HEK293 (cell line): ENCODE data around the gene CCDC63.

ENCODE experiments used
- CTCF ChIA-PET: fragments of 350-600 bp; formaldehyde crosslinking; extraction: SDS; loops from one replicate; lab custom pipeline; 2021; ENCODE audit warnings: antibody characterized with exemption; lab: Yijun Ruan, JAX
- POLR2A ChIA-PET: fragments of 300-600 bp; formaldehyde crosslinking; extraction: SDS; loops from one replicate; lab custom pipeline; 2020; ENCODE audit warnings: antibody characterized with exemption, inconsistent platforms; lab: Yijun Ruan, JAX
- H3K27ac ChIP-seq: fragments of 200-500 bp; sonication (Bioruptor generic); 2 replicates; pipeline ENCODE4 v1.5.1; 2014; ENCODE audit warnings: low read depth, low read length, control low read depth, inconsistent platforms; ENCODE audit errors: extremely low read depth
- H3K36me3 ChIP-seq, 2 experiments: fragments of 200-500 bp in 1 of 2; sonication (Bioruptor generic) in 1 of 2; 1 replicate in 1 of 2; 2 replicates in 1 of 2; pipeline ENCODE4 v1.5.1; 2014 to 2017; ENCODE audit warnings: inconsistent platforms in 2 of 2, low read length in 2 of 2; ENCODE audit not compliant: control insufficient read depth in 2 of 2, insufficient read depth in 1 of 2
- H3K4me1 ChIP-seq: fragments of 200-500 bp; sonication (Bioruptor generic); 2 replicates; pipeline ENCODE4 v1.5.1; 2014; ENCODE audit warnings: mild to moderate bottlenecking, low read length, inconsistent platforms; ENCODE audit not compliant: control insufficient read depth, insufficient read depth
- H3K4me3 ChIP-seq: 2 replicates; pipeline ENCODE4 v1.5.1; 2011; ENCODE audit warnings: low read depth, mild to moderate bottlenecking, control low read depth, low read length, moderate library complexity
- H3K9me3 ChIP-seq: fragments of 200-500 bp; sonication (Bioruptor generic); 2 replicates; pipeline ENCODE4 v1.5.1; 2014; ENCODE audit warnings: low read depth, low read length, inconsistent platforms; ENCODE audit not compliant: control insufficient read depth, insufficient read depth
- BCL11A ChIP-seq: fragments of 450-650 bp; formaldehyde crosslinking; IDR thresholded peaks from 2 replicates; pipeline ENCODE4 v1.5.1; 2016; ENCODE audit warnings: low read depth, missing biosample characterization, missing genetic modification characterization
- HOXD13 ChIP-seq: sonication (generic); formaldehyde crosslinking; IDR thresholded peaks from 2 replicates; pipeline ENCODE4 v1.8.0; 2022; ENCODE audit warnings: missing genetic modification reagents, borderline replicate concordance
- KLF1 ChIP-seq: fragments of 450-650 bp; formaldehyde crosslinking; IDR thresholded peaks from 2 replicates; pipeline ENCODE4 v1.5.1; 2016; ENCODE audit warnings: missing biosample characterization, missing genetic modification characterization
- KLF16 ChIP-seq: fragments of 450-650 bp; formaldehyde crosslinking; IDR thresholded peaks from 2 replicates; pipeline ENCODE4 v1.5.1; 2017; ENCODE audit warnings: missing biosample characterization, missing genetic modification characterization
- OVOL3 ChIP-seq: fragments of 450-650 bp; formaldehyde crosslinking; IDR thresholded peaks from 2 replicates; pipeline ENCODE4 v1.5.1; 2016; ENCODE audit warnings: missing biosample characterization, missing genetic modification characterization
- SCRT1 ChIP-seq: fragments of 450-650 bp; formaldehyde crosslinking; IDR thresholded peaks from 2 replicates; pipeline ENCODE4 v1.5.1; 2016; ENCODE audit warnings: missing biosample characterization, missing genetic modification characterization, borderline replicate concordance
- SP3 ChIP-seq: fragments of 450-650 bp; formaldehyde crosslinking; IDR thresholded peaks from 2 replicates; pipeline ENCODE4 v1.5.1; 2016; ENCODE audit warnings: missing biosample characterization, missing genetic modification characterization
- ZNF146 ChIP-seq: fragments of 450-650 bp; formaldehyde crosslinking; IDR thresholded peaks from 2 replicates; pipeline ENCODE4 v1.5.1; 2016; ENCODE audit warnings: missing biosample characterization, missing genetic modification characterization
- ZNF184 ChIP-seq: fragments of 450-650 bp; IDR thresholded peaks from 2 replicates; pipeline ENCODE4 v1.5.1; 2018; ENCODE audit warnings: missing biosample characterization, mild to moderate bottlenecking, missing genetic modification characterization
- ZNF223 ChIP-seq: fragments of 450-650 bp; formaldehyde crosslinking; IDR thresholded peaks from 2 replicates; pipeline ENCODE4 v1.5.1; 2016; ENCODE audit warnings: missing biosample characterization, missing genetic modification characterization
- ZNF311 ChIP-seq: fragments of 450-650 bp; formaldehyde crosslinking; IDR thresholded peaks from 2 replicates; pipeline ENCODE4 v1.5.1; 2017; ENCODE audit warnings: missing biosample characterization, missing genetic modification characterization, borderline replicate concordance
- ZNF521 ChIP-seq: fragments of 450-650 bp; formaldehyde crosslinking; IDR thresholded peaks from 2 replicates; pipeline ENCODE4 v1.5.1; 2017; ENCODE audit warnings: missing biosample characterization, mild to moderate bottlenecking, missing genetic modification characterization
- ZNF544 ChIP-seq: fragments of 450-650 bp; formaldehyde crosslinking; IDR thresholded peaks from 2 replicates; pipeline ENCODE4 v1.5.0; 2017; ENCODE audit warnings: missing biosample characterization, missing genetic modification characterization
- ZNF560 ChIP-seq: fragments of 450-650 bp; formaldehyde crosslinking; IDR thresholded peaks from 2 replicates; pipeline ENCODE4 v1.5.1; 2017; ENCODE audit warnings: missing biosample characterization, missing genetic modification characterization, borderline replicate concordance
- ZNF596 ChIP-seq: fragments of 450-650 bp; IDR thresholded peaks from 2 replicates; pipeline ENCODE4 v1.5.0; 2018; ENCODE audit warnings: missing biosample characterization, mild to moderate bottlenecking, missing genetic modification characterization, moderate library complexity
- ZNF600 ChIP-seq: fragments of 450-650 bp; formaldehyde crosslinking; IDR thresholded peaks from 2 replicates; pipeline ENCODE4 v1.5.1; 2016; ENCODE audit warnings: missing biosample characterization, missing genetic modification characterization
- ZNF621 ChIP-seq: fragments of 450-650 bp; formaldehyde crosslinking; IDR thresholded peaks from 2 replicates; pipeline ENCODE4 v1.5.1; 2017; ENCODE audit warnings: missing biosample characterization, missing genetic modification characterization
- ZNF629 ChIP-seq: fragments of 450-650 bp; formaldehyde crosslinking; IDR thresholded peaks from 2 replicates; pipeline ENCODE4 v1.5.1; 2017; ENCODE audit warnings: missing biosample characterization, missing genetic modification characterization
- ZNF791 ChIP-seq: fragments of 450-650 bp; formaldehyde crosslinking; IDR thresholded peaks from 2 replicates; pipeline ENCODE4 v1.5.1; 2016; ENCODE audit warnings: missing biosample characterization, missing genetic modification characterization
- TF ChIP-seq, protein P1 (sequence below): fragments of 450-650 bp; formaldehyde crosslinking; IDR thresholded peaks from 2 replicates; pipeline ENCODE4 v1.5.1; 2016; ENCODE audit warnings: missing biosample characterization, missing genetic modification characterization
- TF ChIP-seq, protein P2 (sequence below): fragments of 450-650 bp; IDR thresholded peaks from 2 replicates; pipeline ENCODE4 v1.5.1; 2018; ENCODE audit warnings: missing biosample characterization, mild to moderate bottlenecking, missing genetic modification characterization
- TF ChIP-seq, protein P3 (sequence below): fragments of 450-650 bp; formaldehyde crosslinking; IDR thresholded peaks from 2 replicates; pipeline ENCODE4 v1.5.1; 2016; ENCODE audit warnings: missing biosample characterization, missing genetic modification characterization, borderline replicate concordance
- TF ChIP-seq, protein P4 (sequence below): fragments of 450-650 bp; formaldehyde crosslinking; IDR thresholded peaks from 2 replicates; pipeline ENCODE4 v1.5.1; 2016; ENCODE audit warnings: missing biosample characterization, missing genetic modification characterization
- TF ChIP-seq, protein P5 (sequence below): fragments of 450-650 bp; formaldehyde crosslinking; IDR thresholded peaks from 2 replicates; pipeline ENCODE4 v1.5.1; 2017; ENCODE audit warnings: missing biosample characterization, missing genetic modification characterization

CCDC63 gene

DNA sequence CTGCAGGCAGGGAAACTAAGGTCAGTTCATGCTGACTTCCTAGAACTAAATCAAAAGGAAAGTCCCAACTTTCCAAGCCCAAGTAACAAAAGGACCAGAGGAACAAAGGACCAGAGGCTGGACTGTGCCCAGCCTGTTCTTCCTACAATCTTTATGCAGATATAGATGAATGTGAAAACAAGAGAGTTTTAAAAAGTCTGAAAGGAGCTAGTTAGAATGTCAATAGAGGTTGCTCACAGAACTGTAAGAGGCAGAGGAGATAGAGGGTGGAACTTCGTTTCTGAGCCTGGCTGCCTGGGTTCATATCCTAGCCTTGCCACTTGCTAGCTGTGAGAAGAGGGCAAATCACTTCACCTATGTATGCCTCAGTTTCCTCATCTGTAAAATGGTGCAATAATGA is 30.0 kb upstream of the CCDC63 start (continued):
- TF ChIP-seq ZNF629 (tag by site-specific recombination): no peak
- TF ChIP-seq, protein P1, sequence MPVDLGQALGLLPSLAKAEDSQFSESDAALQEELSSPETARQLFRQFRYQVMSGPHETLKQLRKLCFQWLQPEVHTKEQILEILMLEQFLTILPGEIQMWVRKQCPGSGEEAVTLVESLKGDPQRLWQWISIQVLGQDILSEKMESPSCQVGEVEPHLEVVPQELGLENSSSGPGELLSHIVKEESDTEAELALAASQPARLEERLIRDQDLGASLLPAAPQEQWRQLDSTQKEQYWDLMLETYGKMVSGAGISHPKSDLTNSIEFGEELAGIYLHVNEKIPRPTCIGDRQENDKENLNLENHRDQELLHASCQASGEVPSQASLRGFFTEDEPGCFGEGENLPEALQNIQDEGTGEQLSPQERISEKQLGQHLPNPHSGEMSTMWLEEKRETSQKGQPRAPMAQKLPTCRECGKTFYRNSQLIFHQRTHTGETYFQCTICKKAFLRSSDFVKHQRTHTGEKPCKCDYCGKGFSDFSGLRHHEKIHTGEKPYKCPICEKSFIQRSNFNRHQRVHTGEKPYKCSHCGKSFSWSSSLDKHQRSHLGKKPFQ: no peak

DNA sequence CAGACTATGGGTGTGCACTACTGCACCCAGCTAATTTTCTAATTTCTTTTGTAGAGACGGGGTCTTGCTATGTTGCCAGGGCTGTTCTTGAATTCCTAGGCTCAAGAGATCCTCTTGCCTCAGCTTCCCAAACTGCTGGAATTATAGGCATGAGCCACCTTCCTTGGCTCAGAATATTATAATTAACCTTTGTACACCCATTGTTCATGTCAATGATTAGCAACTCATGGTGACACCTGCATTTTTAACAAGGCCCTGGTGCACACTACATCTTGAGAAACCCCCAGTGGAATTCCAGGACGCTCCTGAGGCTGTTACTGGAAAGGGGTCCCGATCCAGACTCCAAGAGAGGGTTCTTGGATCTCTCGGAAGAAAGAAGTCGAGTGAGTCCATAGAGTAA is 28.3 kb upstream of the CCDC63 start:
- no peak overlapping the region for H3K27ac ChIP-seq
- TF ChIP-seq ZNF311 (tag by site-specific recombination) (no peak), KLF1 (tag by site-specific recombination) (no peak), OVOL3 (no peak), BCL11A (tag by site-specific recombination) (no peak), ZNF184 (no peak), SP3 (tag by site-specific recombination) (no peak), HOXD13 (CRISPR knock-in tag) (no peak), ZNF146 (tag by site-specific recombination) (no peak), ZNF560 (tag by site-specific recombination) (no peak)
- TF ChIP-seq, protein P2, sequence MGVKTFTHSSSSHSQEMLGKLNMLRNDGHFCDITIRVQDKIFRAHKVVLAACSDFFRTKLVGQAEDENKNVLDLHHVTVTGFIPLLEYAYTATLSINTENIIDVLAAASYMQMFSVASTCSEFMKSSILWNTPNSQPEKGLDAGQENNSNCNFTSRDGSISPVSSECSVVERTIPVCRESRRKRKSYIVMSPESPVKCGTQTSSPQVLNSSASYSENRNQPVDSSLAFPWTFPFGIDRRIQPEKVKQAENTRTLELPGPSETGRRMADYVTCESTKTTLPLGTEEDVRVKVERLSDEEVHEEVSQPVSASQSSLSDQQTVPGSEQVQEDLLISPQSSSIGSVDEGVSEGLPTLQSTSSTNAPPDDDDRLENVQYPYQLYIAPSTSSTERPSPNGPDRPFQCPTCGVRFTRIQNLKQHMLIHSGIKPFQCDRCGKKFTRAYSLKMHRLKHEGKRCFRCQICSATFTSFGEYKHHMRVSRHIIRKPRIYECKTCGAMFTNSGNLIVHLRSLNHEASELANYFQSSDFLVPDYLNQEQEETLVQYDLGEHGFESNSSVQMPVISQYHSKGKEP (tag by site-specific recombination): no peak
- TF ChIP-seq, protein P3, sequence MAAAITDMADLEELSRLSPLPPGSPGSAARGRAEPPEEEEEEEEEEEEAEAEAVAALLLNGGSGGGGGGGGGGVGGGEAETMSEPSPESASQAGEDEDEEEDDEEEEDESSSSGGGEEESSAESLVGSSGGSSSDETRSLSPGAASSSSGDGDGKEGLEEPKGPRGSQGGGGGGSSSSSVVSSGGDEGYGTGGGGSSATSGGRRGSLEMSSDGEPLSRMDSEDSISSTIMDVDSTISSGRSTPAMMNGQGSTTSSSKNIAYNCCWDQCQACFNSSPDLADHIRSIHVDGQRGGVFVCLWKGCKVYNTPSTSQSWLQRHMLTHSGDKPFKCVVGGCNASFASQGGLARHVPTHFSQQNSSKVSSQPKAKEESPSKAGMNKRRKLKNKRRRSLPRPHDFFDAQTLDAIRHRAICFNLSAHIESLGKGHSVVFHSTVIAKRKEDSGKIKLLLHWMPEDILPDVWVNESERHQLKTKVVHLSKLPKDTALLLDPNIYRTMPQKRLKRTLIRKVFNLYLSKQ (tag by site-specific recombination): no peak
- TF ChIP-seq, protein P4, sequence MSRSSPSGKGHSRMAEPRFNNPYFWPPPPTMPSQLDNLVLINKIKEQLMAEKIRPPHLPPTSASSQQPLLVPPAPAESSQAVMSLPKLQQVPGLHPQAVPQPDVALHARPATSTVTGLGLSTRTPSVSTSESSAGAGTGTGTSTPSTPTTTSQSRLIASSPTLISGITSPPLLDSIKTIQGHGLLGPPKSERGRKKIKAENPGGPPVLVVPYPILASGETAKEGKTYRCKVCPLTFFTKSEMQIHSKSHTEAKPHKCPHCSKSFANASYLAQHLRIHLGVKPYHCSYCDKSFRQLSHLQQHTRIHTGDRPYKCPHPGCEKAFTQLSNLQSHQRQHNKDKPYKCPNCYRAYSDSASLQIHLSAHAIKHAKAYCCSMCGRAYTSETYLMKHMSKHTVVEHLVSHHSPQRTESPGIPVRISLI (tag by site-specific recombination): no peak
- no peaks in the 10 kb centered on the region for H3K4me1 ChIP-seq
- no peaks in the 10 kb centered on the region for H3K36me3 ChIP-seq
- H3K9me3 ChIP-seq: no peaks in the 10 kb centered on the region
- ChIA-PET CTCF (interaction anchor here (0.6 kb wide), 1 partner anchor 43 kb away, joined by 4 read pairs; no protein-coding TSS in a partner anchor), POLR2A (no interaction called here)
- H3K4me3 ChIP-seq: no peak overlapping the region

DNA sequence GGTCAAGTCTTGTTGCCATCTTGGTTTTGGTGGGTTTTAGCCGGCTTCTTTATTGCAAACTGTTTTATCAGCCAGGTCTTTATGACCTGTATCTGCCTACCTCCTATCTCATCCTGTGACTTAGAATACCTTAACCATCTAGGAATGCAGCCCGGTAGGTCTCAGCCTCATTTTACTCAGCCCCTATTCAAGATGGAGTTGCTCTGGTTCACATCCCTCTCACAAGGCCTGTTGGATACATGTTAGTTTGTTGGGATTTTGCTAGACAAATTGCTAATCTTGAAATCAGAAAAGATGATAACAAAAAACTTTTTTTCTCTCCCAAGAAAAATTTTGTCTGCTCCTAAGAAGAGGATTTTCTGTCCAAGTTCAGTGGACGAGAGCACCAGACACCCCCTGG is 27.6 kb upstream of the CCDC63 start:
- H3K36me3 ChIP-seq: no peaks in the 10 kb centered on the region
- no peak overlapping the region for H3K27ac ChIP-seq
- H3K4me1 ChIP-seq: no peaks in the 10 kb centered on the region
- ChIA-PET POLR2A (no interaction called here), CTCF (interaction anchor here (0.6 kb wide), 1 partner anchor 559 kb away, joined by 4 read pairs; no protein-coding TSS in a partner anchor)
- TF ChIP-seq ZNF521 (tag by site-specific recombination) (no peak), ZNF600 (tag by site-specific recombination) (no peak), SCRT1 (tag by site-specific recombination) (no peak), ZNF596 (tag by site-specific recombination) (no peak), ZNF621 (tag by site-specific recombination) (no peak), KLF16 (tag by site-specific recombination) (no peak), ZNF544 (no peak), ZNF223 (tag by site-specific recombination) (no peak), ZNF791 (tag by site-specific recombination) (no peak)
- TF ChIP-seq, protein P5, sequence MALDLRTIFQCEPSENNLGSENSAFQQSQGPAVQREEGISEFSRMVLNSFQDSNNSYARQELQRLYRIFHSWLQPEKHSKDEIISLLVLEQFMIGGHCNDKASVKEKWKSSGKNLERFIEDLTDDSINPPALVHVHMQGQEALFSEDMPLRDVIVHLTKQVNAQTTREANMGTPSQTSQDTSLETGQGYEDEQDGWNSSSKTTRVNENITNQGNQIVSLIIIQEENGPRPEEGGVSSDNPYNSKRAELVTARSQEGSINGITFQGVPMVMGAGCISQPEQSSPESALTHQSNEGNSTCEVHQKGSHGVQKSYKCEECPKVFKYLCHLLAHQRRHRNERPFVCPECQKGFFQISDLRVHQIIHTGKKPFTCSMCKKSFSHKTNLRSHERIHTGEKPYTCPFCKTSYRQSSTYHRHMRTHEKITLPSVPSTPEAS (tag by site-specific recombination): no peak
- TF ChIP-seq, all 188 proteins: peak for 0
- no peak overlapping the region for H3K4me3 ChIP-seq
- H3K9me3 ChIP-seq: no peaks in the 10 kb centered on the region
